H54 (cell line): Measurements from ENCODE around the gene DDO.
"Not testable (repeated sequence)": the region's sequence is repeated elsewhere in the genome, so short reads cannot be mapped to it uniquely, and the experiment has no call there.

Source experiments
- DNase-seq: peaks from one replicate; pipeline ENCODE4 v3.0.0; 2011; ENCODE audit warnings: low spot score, mixed read lengths; ENCODE audit not compliant: insufficient read length
- FAIRE-seq: peaks from 3 replicates; lab custom pipeline; 2011; peaks lifted over from hg19 to GRCh38; lab: Jason Lieb, UNC
- POLR2A ChIP-seq: IDR thresholded peaks from 2 replicates; pipeline ENCODE4 v1.6.1; 2011; ENCODE audit warnings: low read depth, mild to moderate bottlenecking, low read length

DDO gene, protein sequence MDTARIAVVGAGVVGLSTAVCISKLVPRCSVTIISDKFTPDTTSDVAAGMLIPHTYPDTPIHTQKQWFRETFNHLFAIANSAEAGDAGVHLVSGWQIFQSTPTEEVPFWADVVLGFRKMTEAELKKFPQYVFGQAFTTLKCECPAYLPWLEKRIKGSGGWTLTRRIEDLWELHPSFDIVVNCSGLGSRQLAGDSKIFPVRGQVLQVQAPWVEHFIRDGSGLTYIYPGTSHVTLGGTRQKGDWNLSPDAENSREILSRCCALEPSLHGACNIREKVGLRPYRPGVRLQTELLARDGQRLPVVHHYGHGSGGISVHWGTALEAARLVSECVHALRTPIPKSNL

GRCh38 chr6:110415086-110415916, at the start of gene DDO:
Gene DDO, minus strand, starts transcription at chr6:110415575. Its CDS starts 2,113 bp downstream, at chr6:110413462.
- no peak for FAIRE-seq
- DNase-seq = peak; percentile 79
- TF ChIP-seq POLR2A = no peak

DNA sequence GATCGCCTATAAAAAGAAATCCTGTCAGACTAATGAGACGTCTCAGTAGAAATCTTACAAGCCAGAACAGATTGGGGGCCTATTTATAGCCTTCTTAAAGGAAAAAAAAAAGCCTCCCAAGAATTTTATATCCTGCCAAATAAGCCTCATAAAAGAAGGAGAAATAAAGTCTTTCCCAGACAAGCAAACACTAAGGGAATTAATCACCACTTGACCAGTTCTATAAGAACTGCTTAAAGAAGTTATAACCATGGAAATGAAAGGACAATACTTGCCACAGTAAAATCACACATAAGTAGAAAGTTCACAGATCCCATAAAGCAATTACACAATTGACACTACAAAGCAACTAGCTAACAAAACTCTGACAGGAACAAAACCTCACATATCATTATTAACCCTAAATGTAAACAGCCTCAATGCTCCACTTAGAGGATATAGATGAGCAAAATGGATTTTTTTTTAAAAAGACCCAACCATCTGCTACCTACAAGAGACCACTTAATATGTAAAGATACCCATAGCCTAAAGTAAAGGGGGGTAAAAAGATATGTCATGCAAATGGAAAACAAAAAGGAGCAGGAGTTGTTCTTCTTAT, 47.6 kb upstream of the DDO start:
- no peak for DNase-seq
- FAIRE-seq = no peak
- TF ChIP-seq POLR2A = no peak

- DNase-seq = no peak
- no peak for TF ChIP-seq POLR2A
- FAIRE-seq = no peak
These were observed 46.0 kb upstream of the DDO start for GRCh38 chr6:110461376-110461775.

DNA sequence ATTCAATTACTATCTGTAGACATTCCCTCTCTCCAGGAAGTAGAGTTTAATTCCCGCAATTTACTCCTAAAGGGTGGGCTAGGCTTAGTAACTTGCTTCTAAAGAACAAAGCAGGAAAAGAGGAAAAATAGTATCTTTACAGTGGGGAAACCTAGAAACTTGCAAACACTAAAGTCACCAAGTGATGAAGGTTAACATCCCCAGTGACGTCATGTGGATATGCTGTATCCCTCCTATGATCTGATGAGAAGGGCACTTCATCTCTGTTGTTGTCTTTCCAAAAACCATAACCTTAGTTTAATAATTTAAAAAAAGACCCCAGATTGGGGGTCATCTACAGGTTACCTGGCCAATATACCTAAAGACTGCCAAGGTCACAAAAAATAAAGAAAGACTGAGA, 43.8 kb upstream of the DDO start:
- FAIRE-seq = no peak
- DNase-seq = no peak
- no peak for TF ChIP-seq POLR2A

GRCh38 chr6:110458476-110458875, 43.1 kb upstream of the DDO start:
- no peak for DNase-seq
- TF ChIP-seq POLR2A = no peak
- FAIRE-seq = no peak

- not testable (repeated sequence) for DNase-seq
- peak; percentile 62 for FAIRE-seq
These were observed 42.3 kb upstream of the DDO start for GRCh38 chr6:110457567-110458175.

DNA sequence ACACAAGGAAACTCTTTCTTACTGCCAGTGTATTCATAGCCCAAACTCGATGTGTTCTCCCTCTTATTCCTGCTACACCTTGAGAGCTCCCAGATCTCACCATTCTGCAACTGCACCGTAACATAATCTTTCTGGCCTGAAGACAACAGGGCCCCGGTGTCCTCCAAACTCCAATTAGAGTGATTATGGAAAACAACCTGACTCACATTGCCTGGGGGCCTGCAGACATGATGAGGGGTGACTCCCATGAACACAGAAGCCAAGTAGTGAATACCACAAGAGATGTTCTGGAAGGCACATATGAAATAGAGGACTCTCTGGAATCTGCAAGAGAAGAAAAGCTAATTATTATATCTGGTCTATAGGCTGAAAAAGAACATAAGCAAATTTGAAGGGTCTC, 41.3 kb upstream of the DDO start:
- DNase-seq (no peak), FAIRE-seq (no peak)
- no peak for TF ChIP-seq POLR2A

- FAIRE-seq = no peak
- no peak for TF ChIP-seq POLR2A
- no peak for DNase-seq
These were observed 34.1 kb upstream of the DDO start for GRCh38 chr6:110449541-110449895.

DNA sequence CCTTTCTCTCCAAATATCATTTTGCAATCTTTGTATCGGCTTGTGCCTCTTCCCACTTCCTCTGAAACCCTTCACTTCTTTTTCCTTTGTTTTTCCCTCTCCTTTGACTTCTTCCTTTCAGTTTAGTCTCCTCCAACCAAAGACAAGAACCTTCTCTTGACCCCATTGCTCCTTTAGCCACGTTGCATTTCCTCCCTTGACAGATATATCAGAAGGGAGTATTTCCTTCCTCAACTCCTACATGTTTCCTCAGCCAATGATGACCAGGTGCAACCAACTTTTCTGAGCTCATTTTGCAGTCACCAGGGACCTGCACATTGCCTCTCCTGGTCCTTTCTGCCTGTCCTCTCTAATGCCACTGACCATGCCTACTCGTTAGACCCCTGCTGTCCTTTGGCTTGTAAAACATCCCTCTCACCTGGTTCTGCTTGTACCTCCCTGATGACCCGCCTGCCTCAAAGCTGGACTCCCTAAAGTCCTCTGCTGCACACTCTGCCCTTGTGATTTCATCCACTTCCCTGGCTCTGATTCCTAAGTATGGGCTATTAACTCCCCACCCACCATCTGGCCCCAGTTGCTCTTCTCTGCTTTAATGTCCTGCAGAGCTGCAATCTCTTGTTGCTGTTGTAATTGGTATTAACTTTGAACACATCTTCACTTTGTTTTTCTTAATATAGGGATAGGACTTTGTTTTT, 33.6 kb upstream of the DDO start:
- no peak for FAIRE-seq
- TF ChIP-seq POLR2A = no peak
- DNase-seq = no peak

- no peak for TF ChIP-seq POLR2A
- DNase-seq = no peak
- no peak for FAIRE-seq
These were observed 32.4 kb upstream of the DDO start for GRCh38 chr6:110447761-110448160.

- no peak for DNase-seq
- no peak for TF ChIP-seq POLR2A
- FAIRE-seq = no peak
These were observed 31.0 kb upstream of the DDO start for GRCh38 chr6:110446405-110446804.

DNA sequence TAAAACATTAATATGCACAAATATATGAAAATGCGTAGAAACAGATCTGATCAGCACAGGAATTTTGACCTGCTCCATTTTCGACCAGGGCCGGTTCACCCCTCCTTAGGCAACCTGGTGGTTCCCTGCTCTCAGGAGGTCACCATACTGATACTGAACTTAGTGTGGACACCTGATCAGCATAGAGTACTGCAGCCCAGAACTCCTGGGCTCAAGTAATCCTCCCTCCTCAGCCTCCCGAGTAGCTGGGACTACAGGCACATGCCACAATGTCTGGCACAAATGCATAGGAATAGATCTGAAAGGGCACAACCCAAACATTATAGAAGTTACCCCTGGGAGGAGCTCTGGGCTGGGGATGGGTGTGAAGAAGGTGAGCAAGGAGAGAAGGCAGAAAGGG, 24.7 kb upstream of the DDO start:
- no peak for TF ChIP-seq POLR2A
- DNase-seq = no peak
- FAIRE-seq = no peak

- no peak for TF ChIP-seq POLR2A
- DNase-seq (no peak), FAIRE-seq (no peak)
These were observed 24.0 kb upstream of the DDO start for GRCh38 chr6:110439356-110439755.
